HUES64 (cell line): ENCODE measurements around the gene PINLYP.
"Not testable (repeated sequence)": the region's sequence is repeated elsewhere in the genome, so short reads cannot be mapped to it uniquely, and the experiment has no call there.

Experiments used
- H3K27ac ChIP-seq: 2 replicates; pipeline ENCODE4 v1.7.0; 2013; ENCODE audit warnings: low read depth, low read length, inconsistent platforms
- H3K27me3 ChIP-seq: 2 replicates; pipeline ENCODE4 v1.6.1; 2013; ENCODE audit warnings: mild to moderate bottlenecking, low read length; ENCODE audit not compliant: insufficient read depth
- H3K36me3 ChIP-seq: 2 replicates; pipeline ENCODE4 v1.6.1; 2013; ENCODE audit warnings: mild to moderate bottlenecking, low read length; ENCODE audit not compliant: insufficient read depth
- H3K4me1 ChIP-seq: 2 replicates; pipeline ENCODE4 v1.6.1; 2013; ENCODE audit warnings: mild to moderate bottlenecking, low read length, moderate library complexity; ENCODE audit not compliant: insufficient read depth
- H3K4me3 ChIP-seq: 2 replicates; pipeline ENCODE4 v1.5.1; 2013; ENCODE audit warnings: mild to moderate bottlenecking, low read length, moderate library complexity
- H3K9ac ChIP-seq: 2 replicates; pipeline ENCODE4 v1.6.1; 2013; ENCODE audit warnings: mild to moderate bottlenecking, low read depth, low read length
- H3K9me3 ChIP-seq: 2 replicates; pipeline ENCODE4 v1.6.1; 2013; ENCODE audit warnings: low read depth, low read length; ENCODE audit not compliant: insufficient read depth
- WGBS: fragments of 150-250, 120-280 bp; methylation state at CpG from one replicate; pipeline ENCODE4 v1.1.7; 2013; ENCODE audit warnings: missing lambda C conversion rate; 5-methylcytosine and 5-hydroxymethylcytosine counted together

PINLYP gene

DNA sequence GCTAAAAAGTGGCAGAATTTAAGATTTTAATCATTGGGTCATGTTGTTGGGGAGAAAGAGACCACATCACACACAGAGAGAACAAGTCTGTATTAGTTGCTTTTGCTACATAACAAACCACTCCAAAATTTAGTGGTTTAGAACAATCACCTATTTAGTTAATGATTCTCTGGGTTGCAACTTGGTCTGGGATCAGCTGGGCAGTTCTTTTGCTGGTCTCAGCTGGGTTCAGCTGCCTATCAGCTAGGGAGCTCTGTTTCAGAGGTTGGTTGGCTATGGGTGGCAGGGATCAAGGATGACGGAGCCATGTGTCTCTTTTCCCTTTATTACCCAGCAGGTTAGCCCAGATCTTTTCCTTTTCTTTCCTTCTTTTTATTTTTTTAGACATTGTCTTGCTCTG is 8.9 kb downstream of the PINLYP start:
- H3K4me1 ChIP-seq, result no peaks in the 10 kb centered on the region
- no peak overlapping the region for H3K27ac ChIP-seq
- no peak overlapping the region for H3K4me3 ChIP-seq
- H3K9me3 ChIP-seq, result no peaks in the 10 kb centered on the region
- H3K27me3 ChIP-seq, result no peaks in the 10 kb centered on the region
- peaks cover 18% of the 10 kb centered on the region for H3K36me3 ChIP-seq
- H3K9ac ChIP-seq, result no peak overlapping the region
- 95% methylated on average over 1 of the region's 1 CpG for WGBS

DNA sequence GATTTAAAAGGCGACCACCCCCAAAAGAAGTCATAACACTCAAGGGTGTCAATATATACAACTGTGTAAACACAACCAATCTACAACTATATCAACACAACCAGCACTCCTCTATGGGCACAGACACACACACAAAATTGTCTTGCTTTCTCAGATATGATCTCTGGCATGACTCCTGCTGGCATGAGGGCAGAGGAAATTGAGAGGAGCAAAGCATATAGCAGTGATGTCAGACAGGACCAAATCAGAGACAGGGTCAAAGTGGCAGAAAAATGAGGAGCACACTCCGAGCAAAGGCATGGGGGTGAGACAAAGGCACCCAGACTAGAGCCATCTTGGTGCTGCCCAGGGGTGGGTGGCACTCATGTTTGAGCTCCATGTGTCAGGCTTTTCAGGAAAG is 10.7 kb downstream of the PINLYP start:
- no peak overlapping the region for H3K4me3 ChIP-seq
- no peaks in the 10 kb centered on the region for H3K27me3 ChIP-seq
- no peak overlapping the region for H3K27ac ChIP-seq
- WGBS, result 92% methylated on average over 2 of the region's 2 CpGs
- no peaks in the 10 kb centered on the region for H3K9me3 ChIP-seq
- H3K36me3 ChIP-seq, result peaks cover 31% of the 10 kb centered on the region
- no peaks in the 10 kb centered on the region for H3K4me1 ChIP-seq
- H3K9ac ChIP-seq, result no peak overlapping the region

DNA sequence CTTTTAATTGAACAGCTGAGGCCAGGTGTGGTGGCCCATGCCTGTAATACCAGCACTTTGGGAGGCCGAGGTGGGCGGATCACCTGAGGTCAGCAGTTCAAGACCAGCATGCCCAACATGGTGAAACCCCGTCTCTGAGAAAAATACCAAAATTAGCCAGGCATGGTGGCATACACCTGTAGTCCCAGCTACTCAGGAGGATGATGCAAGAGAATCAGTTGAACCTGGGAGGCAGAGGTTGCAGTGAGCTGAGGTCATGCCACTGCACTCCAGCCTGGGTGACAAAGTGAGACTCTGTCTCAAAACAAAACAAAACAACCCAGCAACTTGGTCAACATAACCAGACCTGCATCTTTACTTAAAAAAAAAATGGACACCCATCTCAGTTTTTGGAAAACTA is 11.4 kb downstream of the PINLYP start:
- WGBS, result 96% methylated on average over 3 of the region's 3 CpGs
- H3K27ac ChIP-seq, H3K4me3 ChIP-seq: not testable (repeated sequence)

DNA sequence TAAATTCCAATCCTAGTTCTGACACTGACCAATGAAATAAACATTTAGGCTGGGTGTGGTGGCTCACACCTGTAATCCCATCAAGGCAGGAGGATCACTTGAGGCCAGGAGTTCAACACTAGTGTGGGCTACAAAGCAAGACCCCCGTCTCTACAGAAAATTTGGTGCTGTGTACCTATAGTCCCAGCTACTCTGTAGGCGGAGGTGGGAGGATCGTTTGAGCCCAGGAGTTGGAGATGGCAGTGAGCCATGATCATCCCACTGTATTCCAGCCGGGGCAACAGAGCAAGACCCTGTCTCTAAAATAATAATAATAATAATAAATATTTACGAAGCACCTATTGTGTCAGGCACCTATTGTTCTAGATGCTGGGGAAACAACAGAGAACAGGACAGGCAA is 13.7 kb downstream of the PINLYP start:
- Histone ChIP-seq H3K9me3 (no peaks in the 10 kb centered on the region), H3K36me3 (peaks cover 50% of the 10 kb centered on the region), H3K4me3 (no peak overlapping the region), H3K4me1 (no peaks in the 10 kb centered on the region), H3K27ac (no peak overlapping the region), H3K27me3 (no peaks in the 10 kb centered on the region), H3K9ac (no peak overlapping the region)
- WGBS, result 97% methylated on average over 3 of the region's 5 CpGs

More for the DNA sequence above, 11.4 kb downstream of the PINLYP start:
- not testable (repeated sequence) for H3K9me3 ChIP-seq, H3K27me3 ChIP-seq, H3K4me1 ChIP-seq, H3K9ac ChIP-seq
- peaks cover 31% of the 10 kb centered on the region for H3K36me3 ChIP-seq

DNA sequence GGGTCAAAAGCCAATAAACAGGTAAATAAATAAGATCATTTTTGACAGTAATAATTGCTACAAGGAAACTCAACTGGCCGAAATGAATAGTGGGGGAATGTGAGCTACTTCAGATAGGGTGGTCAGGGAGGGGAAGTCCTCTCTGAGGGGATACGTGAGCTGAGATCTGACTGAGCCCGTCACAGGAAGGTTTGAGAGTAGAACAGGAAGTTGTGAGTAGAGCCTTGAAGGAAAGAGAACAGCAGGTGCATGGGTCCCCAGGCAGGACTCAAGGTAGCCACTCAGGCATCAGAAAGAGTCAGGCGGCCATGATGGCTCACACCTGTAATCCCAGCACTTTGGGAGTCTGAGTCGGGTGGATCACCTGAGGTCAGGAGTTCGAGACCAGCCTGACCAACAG is 14.1 kb downstream of the PINLYP start:
- Histone ChIP-seq H3K4me3 (no peak overlapping the region), H3K27ac (no peak overlapping the region), H3K36me3 (peaks cover 52% of the 10 kb centered on the region), H3K4me1 (no peaks in the 10 kb centered on the region), H3K9me3 (no peaks in the 10 kb centered on the region), H3K9ac (no peak overlapping the region), H3K27me3 (no peaks in the 10 kb centered on the region)
- whole genome bisulfite sequencing, result 90% methylated on average over 6 of the region's 6 CpGs

DNA sequence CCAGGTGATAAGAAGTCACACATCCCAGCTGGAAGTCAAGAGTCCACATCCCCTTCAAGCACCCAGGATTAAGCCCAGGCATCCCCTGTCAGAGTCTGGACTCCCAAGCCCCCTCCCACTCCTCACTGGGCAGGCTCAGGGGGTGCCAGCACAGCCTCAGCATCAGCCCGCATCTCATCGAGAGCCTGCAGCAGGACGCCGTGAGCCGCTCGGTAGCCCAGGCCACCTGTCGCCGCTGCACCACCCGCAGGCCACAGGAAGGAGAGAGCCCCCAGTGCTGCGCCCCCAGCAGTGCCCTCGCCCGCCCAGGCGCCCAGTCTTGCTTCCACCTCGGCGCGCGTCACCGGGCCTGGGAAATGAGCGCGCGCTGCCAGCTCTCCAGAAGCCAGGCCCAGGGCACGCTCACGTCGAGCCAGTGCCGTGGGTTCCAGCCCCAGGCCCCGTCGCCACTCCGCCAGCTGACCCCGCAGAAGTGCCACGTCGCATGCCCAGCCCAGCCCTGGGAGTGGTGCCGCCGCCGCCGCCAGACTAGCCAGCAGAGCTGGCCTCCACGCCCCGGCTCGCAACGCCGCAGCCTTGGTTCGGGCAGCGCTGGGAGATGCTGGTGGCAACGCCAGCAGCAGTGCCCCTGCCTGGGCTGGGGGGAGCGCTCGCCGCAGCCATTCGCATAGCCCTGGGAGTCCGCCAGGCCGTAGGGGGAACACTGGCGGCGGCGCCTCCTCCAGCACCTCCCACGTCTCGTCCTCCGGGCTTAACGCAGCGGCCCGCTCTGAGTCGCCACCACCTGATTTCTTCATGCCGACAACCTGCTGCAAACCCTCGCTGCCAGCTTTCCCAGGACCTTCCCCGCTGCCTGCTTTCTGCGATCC is 16.5 kb downstream of the PINLYP start:
- H3K27ac ChIP-seq, result no peak overlapping the region
- no peak overlapping the region for H3K4me3 ChIP-seq
- no peak overlapping the region for H3K9ac ChIP-seq
- H3K9me3 ChIP-seq, result no peaks in the 10 kb centered on the region
- no peaks in the 10 kb centered on the region for H3K4me1 ChIP-seq
- 96% methylated on average over 63 of the region's 63 CpGs for WGBS
- peaks cover 41% of the 10 kb centered on the region for H3K36me3 ChIP-seq
- no peaks in the 10 kb centered on the region for H3K27me3 ChIP-seq

DNA sequence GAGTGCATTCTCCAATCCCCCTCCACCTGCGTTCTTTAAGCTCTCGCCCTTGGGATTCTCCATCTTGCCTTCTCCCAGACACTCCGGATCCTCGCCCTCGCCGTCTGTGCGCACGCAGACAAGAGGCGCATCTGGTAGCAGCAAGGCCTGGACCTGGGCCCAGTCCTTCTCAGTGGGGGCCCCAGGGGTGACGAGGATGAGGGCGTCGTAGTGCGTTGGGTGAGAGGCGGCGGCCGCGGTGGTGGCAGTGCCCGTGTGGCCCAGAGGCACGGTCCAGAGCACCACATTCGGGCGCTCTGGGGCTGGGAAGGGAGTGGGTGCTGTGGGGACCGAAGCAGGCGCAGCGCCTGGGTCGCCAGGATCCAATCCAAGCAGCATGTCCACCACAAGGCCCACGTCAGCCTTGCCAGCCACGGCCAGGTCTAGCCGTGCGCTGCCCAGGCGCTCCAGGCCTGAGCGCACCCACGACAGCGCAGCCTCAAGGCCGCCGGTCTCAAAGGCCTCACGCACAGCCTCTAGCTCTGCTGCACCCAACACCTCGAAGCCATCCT is 17.3 kb downstream of the PINLYP start:
- no peaks in the 10 kb centered on the region for H3K27me3 ChIP-seq
- no peak overlapping the region for H3K27ac ChIP-seq
- no peak overlapping the region for H3K9ac ChIP-seq
- H3K4me3 ChIP-seq, result no peak overlapping the region
- peaks cover 41% of the 10 kb centered on the region for H3K36me3 ChIP-seq
- peaks cover 5% of the 10 kb centered on the region; the same call in 1 of the 2 replicates for H3K4me1 ChIP-seq
- H3K9me3 ChIP-seq, result no peaks in the 10 kb centered on the region
- 96% methylated on average over 37 of the region's 37 CpGs for WGBS

DNA sequence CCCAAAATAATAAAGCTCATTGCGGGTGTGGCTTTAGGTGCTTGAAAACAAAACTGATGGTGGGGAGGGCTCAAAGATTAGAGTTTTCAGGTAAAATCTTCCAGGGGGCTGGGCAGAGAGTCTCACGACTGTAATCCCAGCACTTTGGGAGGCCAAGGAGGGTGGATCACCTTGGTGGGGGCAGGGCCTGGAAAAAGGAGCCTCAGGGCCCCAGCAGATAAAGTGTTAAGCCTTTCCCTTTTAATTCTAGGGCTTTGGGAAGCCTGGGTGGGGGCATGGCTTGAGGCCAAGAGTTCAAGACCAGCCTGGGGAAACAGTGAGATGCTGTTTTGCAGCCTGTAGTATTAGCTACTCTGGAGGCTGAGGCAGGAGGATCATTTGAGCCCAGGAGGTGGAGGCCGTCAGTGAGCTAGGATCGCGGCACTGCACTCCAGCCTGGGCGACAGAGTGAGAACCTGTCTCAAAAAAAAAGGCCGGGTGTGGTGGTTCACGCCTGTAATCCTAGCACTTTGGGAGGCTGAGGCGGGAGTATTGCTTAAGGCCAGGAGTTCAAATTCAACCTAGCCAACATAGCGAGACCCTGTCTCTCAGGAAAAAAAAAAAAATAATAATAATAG is 18.6 kb downstream of the PINLYP start:
- H3K9ac ChIP-seq, result no peak overlapping the region
- WGBS, result 92% methylated on average over 9 of the region's 10 CpGs
- H3K9me3 ChIP-seq, result no peaks in the 10 kb centered on the region
- H3K4me3 ChIP-seq, result peak overlapping the region; percentile 86
- peaks cover 5% of the 10 kb centered on the region; the same call in 1 of the 2 replicates for H3K4me1 ChIP-seq
- no peak overlapping the region for H3K27ac ChIP-seq
- peaks cover 46% of the 10 kb centered on the region for H3K36me3 ChIP-seq
- no peaks in the 10 kb centered on the region for H3K27me3 ChIP-seq

DNA sequence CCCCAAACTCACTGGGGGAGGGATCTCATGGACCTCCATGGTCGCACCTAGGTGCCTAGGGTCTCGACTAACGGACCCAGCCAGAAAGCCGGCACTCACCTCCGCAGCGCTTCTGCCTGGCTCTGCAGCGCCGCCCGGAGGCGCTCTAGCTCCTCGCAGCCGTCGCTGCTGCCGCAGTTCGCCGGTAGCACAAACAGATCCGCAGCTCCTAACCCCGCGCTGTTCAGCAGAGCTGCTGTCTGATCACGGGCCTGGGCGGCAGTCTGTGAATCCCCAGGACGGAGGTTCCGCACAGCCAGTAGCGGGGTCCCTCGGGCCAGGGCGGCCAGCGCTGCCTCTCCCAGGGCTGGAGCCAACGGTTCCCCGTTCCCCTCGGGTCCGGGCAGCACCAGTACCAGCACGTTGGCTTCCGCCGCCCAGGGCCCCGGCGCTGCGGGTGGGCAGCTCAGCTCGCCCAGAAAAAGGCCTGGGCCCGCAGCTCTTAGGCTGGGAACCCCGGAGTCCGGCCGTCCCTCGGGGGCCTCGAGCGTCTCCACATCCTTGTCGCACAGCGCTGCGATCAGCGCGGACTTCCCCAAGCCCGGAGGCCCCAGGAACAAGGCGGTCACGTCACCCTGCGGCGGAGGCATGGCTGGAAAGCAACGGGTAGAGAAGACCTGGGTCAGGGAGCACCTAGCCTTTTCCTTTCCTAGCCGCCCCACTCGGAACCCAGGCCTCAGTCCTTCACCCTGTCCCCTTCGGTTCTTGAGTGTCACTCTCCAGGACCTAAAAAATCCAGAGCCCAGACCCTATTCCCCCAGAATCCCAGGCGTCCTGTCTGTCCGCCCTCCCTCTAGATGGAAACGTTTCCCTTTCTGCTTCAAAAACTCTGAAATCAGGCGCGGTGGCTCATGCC is 19.4 kb downstream of the PINLYP start:
- Histone ChIP-seq H3K36me3 (peaks cover 50% of the 10 kb centered on the region), H3K27ac (no peak overlapping the region; the same call in 1 of the 2 replicates), H3K27me3 (no peaks in the 10 kb centered on the region), H3K4me1 (peaks cover 5% of the 10 kb centered on the region; the same call in 1 of the 2 replicates), H3K9ac (peak overlapping the region; percentile 79), H3K9me3 (no peaks in the 10 kb centered on the region), H3K4me3 (peak overlapping the region; percentile 86)
- 4% methylated on average over 64 of the region's 64 CpGs for WGBS

DNA sequence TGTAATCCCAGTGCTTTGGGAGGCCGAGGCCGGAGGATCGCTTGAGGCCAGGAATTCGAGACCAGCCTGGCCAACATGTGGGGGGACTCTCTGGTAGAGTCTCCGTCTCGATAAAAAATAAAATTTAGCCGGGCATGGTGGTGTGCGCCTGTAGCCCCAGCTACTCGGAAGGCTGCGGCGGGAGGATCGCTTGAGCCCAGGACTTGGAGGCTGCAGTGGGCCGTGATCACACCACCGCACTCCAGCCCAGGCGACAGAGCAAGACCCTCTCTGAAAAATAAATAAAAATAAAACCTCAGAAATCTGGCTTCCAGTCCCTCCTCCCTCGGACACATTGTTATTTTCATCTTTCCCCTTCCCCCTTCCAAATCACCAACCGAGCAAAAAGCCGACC is 20.0 kb downstream of the PINLYP start:
- no peaks in the 10 kb centered on the region for H3K9me3 ChIP-seq
- peak overlapping the region; percentile 68 for H3K27ac ChIP-seq
- 2% methylated on average over 18 of the region's 18 CpGs for WGBS
- H3K4me1 ChIP-seq, result peaks cover 5% of the 10 kb centered on the region; the same call in 1 of the 2 replicates
- no peaks in the 10 kb centered on the region for H3K27me3 ChIP-seq
- H3K36me3 ChIP-seq, result peaks cover 47% of the 10 kb centered on the region
- peak overlapping the region; percentile 86 for H3K4me3 ChIP-seq
- peak overlapping the region; percentile 79 for H3K9ac ChIP-seq
